ENCODE data around the gene PRSS56.

The PRSS56 gene

GRCh38 chr2:232479341-232480200 is 40.6 kb upstream of the PRSS56 start:
- DNase-seq (ENCODE audit: low read depth) = no peak
- no peak for TF ChIP-seq CTCF (conservative IDR thresholded peaks at IDR 0.05; ENCODE audit: low read depth, low read length)
- H3K4me3 ChIP-seq (ENCODE audit: low read depth, low read length) = no peak overlapping the region

GRCh38 chr2:232480201-232481190 is 39.7 kb upstream of the PRSS56 start:
- TF ChIP-seq CTCF (conservative IDR thresholded peaks at IDR 0.05; ENCODE audit: low read depth, low read length) = no peak
- DNase-seq (ENCODE audit: low read depth) = no peak
- H3K4me3 ChIP-seq (ENCODE audit: low read depth, low read length) = no peak overlapping the region

GRCh38 chr2:232481322-232482140 is 38.7 kb upstream of the PRSS56 start:
- DNase-seq (ENCODE audit: low read depth) = no peak
- H3K4me3 ChIP-seq (ENCODE audit: low read depth, low read length) = no peak overlapping the region
- no peak for TF ChIP-seq CTCF (conservative IDR thresholded peaks at IDR 0.05; ENCODE audit: low read depth, low read length)

GRCh38 chr2:232482301-232483238 is 37.6 kb upstream of the PRSS56 start:
- no peak for TF ChIP-seq CTCF (conservative IDR thresholded peaks at IDR 0.05; ENCODE audit: low read depth, low read length)
- DNase-seq (ENCODE audit: low read depth) = no peak
- H3K4me3 ChIP-seq (ENCODE audit: low read depth, low read length) = no peak overlapping the region

GRCh38 chr2:232483311-232483922 is 36.8 kb upstream of the PRSS56 start:
- no peak for DNase-seq (ENCODE audit: low read depth)

More at GRCh38 chr2:232483311-232483922, 36.8 kb upstream of the PRSS56 start:
- no peak for TF ChIP-seq CTCF (conservative IDR thresholded peaks at IDR 0.05; ENCODE audit: low read depth, low read length)
- no peak overlapping the region for H3K4me3 ChIP-seq (ENCODE audit: low read depth, low read length)

Data from choroid plexus epithelial cell (primary cell).